Measurements from ENCODE around the gene TPT1. TPM values are rescaled to one million over a fixed set of nuclear protein-coding genes. Genes with fewer than 3 reads are reported as not detected.
"Not testable (repeated sequence)": the region's sequence is repeated elsewhere in the genome, so short reads cannot be mapped to it uniquely, and the experiment has no call there.

TPT1 gene
- polyA plus RNA-seq, 1 of the 3 experiments (the other 2 are of a cell fraction): 1,919 TPM

GRCh38 chr13:45381196-45381595, 40.2 kb upstream of the TPT1 start:
- H3K27ac ChIP-seq (ENCODE audit: low read depth in 2 of 2, low read length in 1 of 2): no peak overlapping the region
- no peaks in the 10 kb centered on the region for H3K27me3 ChIP-seq (ENCODE audit: insufficient read depth)
- no peak for DNase-seq
- H3K79me2 ChIP-seq (ENCODE audit: insufficient read depth): no peaks in the 10 kb centered on the region
- ChIA-PET CTCF (no interaction called here), POLR2A (no interaction called here)
- no peaks in the 10 kb centered on the region for H3K4me1 ChIP-seq (ENCODE audit: control insufficient read depth in 1 of 2, insufficient read depth in 2 of 2, low read depth in 1 of 2, low read length in 1 of 2)
- TF ChIP-seq TCF12 (IDR thresholded peaks at IDR 0.05): no peak
- TF ChIP-seq NFIC (IDR thresholded peaks at IDR 0.05; ENCODE audit: borderline replicate concordance): no peak
- no peak for TF ChIP-seq FOSL2 (IDR thresholded peaks at IDR 0.05; ENCODE audit: borderline replicate concordance, low read depth)
- no peak for TF ChIP-seq FOXM1 (IDR thresholded peaks at IDR 0.05; ENCODE audit: low read depth)
- TF ChIP-seq GATA2 (CRISPR knock-in tag; IDR thresholded peaks at IDR 0.05): no peak
- TF ChIP-seq NRF1 (IDR thresholded peaks at IDR 0.05; ENCODE audit: low read depth, low read length): no peak
- no peak for TF ChIP-seq GABPA (IDR thresholded peaks at IDR 0.05; ENCODE audit: low read depth)
- no peak for TF ChIP-seq RXRA (IDR thresholded peaks at IDR 0.05; ENCODE audit: borderline replicate concordance, low read depth)
- no peak for TF ChIP-seq RCOR1 (IDR thresholded peaks at IDR 0.05; ENCODE audit: low read length)
- TF ChIP-seq TEAD4 (IDR thresholded peaks at IDR 0.05; ENCODE audit: borderline replicate concordance, insufficient read depth): no peak
- no peak for TF ChIP-seq MEF2A (IDR thresholded peaks at IDR 0.05; ENCODE audit: borderline replicate concordance, low read depth)
- no peak for TF ChIP-seq SMC3 (IDR thresholded peaks at IDR 0.05; ENCODE audit: low read depth, low read length)
- H3K36me3 ChIP-seq (replicated peaks in 1 of 2; ENCODE audit: control insufficient read depth in 1 of 2, insufficient read depth in 2 of 2, low read length in 1 of 2): peaks cover 0 to 4% of the 10 kb centered on the region in 2 experiments
- H3F3A ChIP-seq (replicated peaks; ENCODE audit: insufficient read depth): no peaks in the 10 kb centered on the region
- no peak overlapping the region for H2AFZ ChIP-seq (ENCODE audit: low read depth)
- no peaks in the 10 kb centered on the region for H4K20me1 ChIP-seq (ENCODE audit: insufficient read depth)
- H3K9me3 ChIP-seq: no peaks in the 10 kb centered on the region
- H3K9ac ChIP-seq: no peak overlapping the region
- H3K9me2 ChIP-seq: no peaks in the 10 kb centered on the region
- no CpG with 5 or more reads among the region's 12 CpGs for WGBS (ENCODE audit: low lambda C conversion rate)
- no peak overlapping the region for H3K4me3 ChIP-seq (ENCODE audit: low read depth in 2 of 2, low read length in 1 of 2)
- no peak overlapping the region for H3K4me2 ChIP-seq

DNA sequence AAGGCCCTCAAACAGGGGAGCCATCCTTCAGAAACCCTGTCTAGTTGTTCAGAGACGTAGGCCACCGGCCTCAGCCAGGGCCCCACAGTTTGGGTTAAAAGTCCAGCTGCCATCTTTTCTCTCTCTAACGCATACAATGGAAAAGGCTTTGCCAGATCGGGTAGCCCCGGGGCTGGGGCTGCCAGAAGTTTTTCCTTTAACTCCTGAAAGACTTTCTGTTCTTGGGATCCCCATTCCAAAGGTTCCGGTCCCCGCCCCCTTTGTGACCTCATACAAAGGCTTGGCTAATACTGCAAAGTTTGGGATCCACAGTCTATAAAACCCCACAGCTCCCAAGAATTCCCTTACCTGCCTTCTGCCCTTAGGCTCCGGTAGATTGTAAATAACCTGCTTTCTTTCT, 39.7 kb upstream of the TPT1 start:
- CTCF ChIA-PET; H3K27me3 ChIP-seq (ENCODE audit: insufficient read depth); H3K9me3 ChIP-seq; H3K4me2 ChIP-seq; H3K36me3 ChIP-seq (replicated peaks in 1 of 2; ENCODE audit: control insufficient read depth in 1 of 2, insufficient read depth in 2 of 2, low read length in 1 of 2); H2AFZ ChIP-seq (ENCODE audit: low read depth); H3F3A ChIP-seq (replicated peaks; ENCODE audit: insufficient read depth); H4K20me1 ChIP-seq (ENCODE audit: insufficient read depth); H3K9me2 ChIP-seq; H3K9ac ChIP-seq; H3K4me1 ChIP-seq (ENCODE audit: control insufficient read depth in 1 of 2, insufficient read depth in 2 of 2, low read depth in 1 of 2, low read length in 1 of 2); POLR2A ChIA-PET; DNase-seq; H3K79me2 ChIP-seq (ENCODE audit: insufficient read depth); H3K27ac ChIP-seq (ENCODE audit: low read depth in 2 of 2, low read length in 1 of 2); H3K4me3 ChIP-seq (ENCODE audit: low read depth in 2 of 2, low read length in 1 of 2): not testable (repeated sequence)
- WGBS (ENCODE audit: low lambda C conversion rate): 100% methylated on average over 3 of the region's 8 CpGs

- H3K36me3 ChIP-seq (replicated peaks in 1 of 2; ENCODE audit: control insufficient read depth in 1 of 2, insufficient read depth in 2 of 2, low read length in 1 of 2); POLR2A ChIA-PET; H4K20me1 ChIP-seq (ENCODE audit: insufficient read depth); DNase-seq; H3K9ac ChIP-seq; H3K4me1 ChIP-seq (ENCODE audit: control insufficient read depth in 1 of 2, insufficient read depth in 2 of 2, low read depth in 1 of 2, low read length in 1 of 2); H3K27me3 ChIP-seq (ENCODE audit: insufficient read depth); H3K79me2 ChIP-seq (ENCODE audit: insufficient read depth); CTCF ChIA-PET; H3K4me2 ChIP-seq; H3F3A ChIP-seq (replicated peaks; ENCODE audit: insufficient read depth); H2AFZ ChIP-seq (ENCODE audit: low read depth); H3K4me3 ChIP-seq (ENCODE audit: low read depth in 2 of 2, low read length in 1 of 2); H3K27ac ChIP-seq (ENCODE audit: low read depth in 2 of 2, low read length in 1 of 2); H3K9me2 ChIP-seq; H3K9me3 ChIP-seq: not testable (repeated sequence)
- 98% methylated on average over 4 of the region's 10 CpGs for WGBS (ENCODE audit: low lambda C conversion rate)
These were observed 38.5 kb upstream of the TPT1 start for GRCh38 chr13:45379516-45379915.

DNA sequence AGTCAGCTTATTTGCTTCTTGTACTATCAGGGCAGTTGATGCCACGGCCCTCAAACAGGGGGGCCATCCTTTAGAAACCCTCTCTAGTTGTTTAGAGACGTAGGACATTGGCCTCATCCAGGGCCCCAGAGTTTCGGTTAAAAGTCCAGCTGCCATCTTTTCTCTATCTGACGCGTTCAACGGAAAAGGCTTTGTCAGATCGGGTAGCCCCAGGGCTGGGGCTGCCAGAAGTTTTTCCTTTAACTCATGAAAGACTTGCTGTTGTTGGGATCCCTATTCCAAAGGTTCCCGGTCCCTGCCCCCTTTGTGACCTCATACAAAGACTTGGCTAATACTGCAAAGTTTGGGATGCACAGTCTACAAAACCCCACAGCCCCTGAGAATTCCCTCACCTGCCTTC, 37.8 kb upstream of the TPT1 start:
- not testable (repeated sequence) for H4K20me1 ChIP-seq (ENCODE audit: insufficient read depth); H3K79me2 ChIP-seq (ENCODE audit: insufficient read depth); H3K4me1 ChIP-seq (ENCODE audit: control insufficient read depth in 1 of 2, insufficient read depth in 2 of 2, low read depth in 1 of 2, low read length in 1 of 2); H3K9me2 ChIP-seq; H3K27me3 ChIP-seq (ENCODE audit: insufficient read depth); H3K9ac ChIP-seq; H3K27ac ChIP-seq (ENCODE audit: low read depth in 2 of 2, low read length in 1 of 2); H3K36me3 ChIP-seq (replicated peaks in 1 of 2; ENCODE audit: control insufficient read depth in 1 of 2, insufficient read depth in 2 of 2, low read length in 1 of 2); H3K4me2 ChIP-seq; DNase-seq; H3K9me3 ChIP-seq; H3K4me3 ChIP-seq (ENCODE audit: low read depth in 2 of 2, low read length in 1 of 2); H3F3A ChIP-seq (replicated peaks; ENCODE audit: insufficient read depth); H2AFZ ChIP-seq (ENCODE audit: low read depth)
- 92% methylated on average over 8 of the region's 8 CpGs for WGBS (ENCODE audit: low lambda C conversion rate)
- POLR2A ChIA-PET: interaction anchor here (0.6 kb wide), 1 partner anchor 39 kb away, joined by 3 read pairs; no protein-coding TSS in a partner anchor
- CTCF ChIA-PET: interaction anchor here (0.9 kb wide), 1 partner anchor 15 kb away, joined by 3 read pairs; no protein-coding TSS in a partner anchor

DNA sequence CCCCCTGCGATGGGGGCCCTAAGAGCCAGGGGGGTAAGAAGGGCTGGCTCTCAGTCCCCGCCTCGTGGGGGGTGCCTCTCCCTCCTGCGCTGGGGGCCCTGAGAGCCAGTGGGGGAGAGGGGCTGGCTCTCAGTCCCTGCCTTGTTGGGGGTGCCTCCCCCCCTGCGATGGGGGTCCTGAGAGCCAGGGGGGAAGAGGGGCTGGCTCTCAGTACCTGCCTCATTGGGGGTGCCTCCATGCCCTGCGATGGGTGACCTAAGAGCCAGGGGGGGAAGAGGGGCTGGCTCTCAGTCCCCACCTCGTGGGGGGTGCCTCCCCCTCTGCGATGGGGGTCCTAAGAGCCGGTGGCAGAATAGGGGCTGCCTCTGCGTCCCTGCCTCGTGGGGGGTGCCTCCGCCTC, 36.3 kb upstream of the TPT1 start:
- POLR2A ChIA-PET; H3K9ac ChIP-seq; H3K9me3 ChIP-seq; H3K4me1 ChIP-seq (ENCODE audit: control insufficient read depth in 1 of 2, insufficient read depth in 2 of 2, low read depth in 1 of 2, low read length in 1 of 2); H3K9me2 ChIP-seq; CTCF ChIA-PET; H3F3A ChIP-seq (replicated peaks; ENCODE audit: insufficient read depth); H3K36me3 ChIP-seq (replicated peaks in 1 of 2; ENCODE audit: control insufficient read depth in 1 of 2, insufficient read depth in 2 of 2, low read length in 1 of 2); H3K27ac ChIP-seq (ENCODE audit: low read depth in 2 of 2, low read length in 1 of 2); H3K27me3 ChIP-seq (ENCODE audit: insufficient read depth); H4K20me1 ChIP-seq (ENCODE audit: insufficient read depth); H2AFZ ChIP-seq (ENCODE audit: low read depth); H3K4me2 ChIP-seq; DNase-seq; H3K4me3 ChIP-seq (ENCODE audit: low read depth in 2 of 2, low read length in 1 of 2); H3K79me2 ChIP-seq (ENCODE audit: insufficient read depth): not testable (repeated sequence)
- no CpG with 5 or more reads among the region's 12 CpGs for WGBS (ENCODE audit: low lambda C conversion rate)
